Activated T-helper 9 cell treated with anti-CD3 and anti-CD28 coated beads, Interleukin-2, amount 50 U/mL, for 16 hours (primary cell): ENCODE measurements around the gene RABEP1.
"Not testable (repeated sequence)": the region's sequence is repeated elsewhere in the genome, so short reads cannot be mapped to it uniquely, and the experiment has no call there.

Experiments
- DNase-seq: peaks from one replicate; pipeline ENCODE4 v3.0.0-alpha.2; 2020; ENCODE audit warnings: low read depth

RABEP1 gene

GRCh38 chr17:5422505-5422904 lies 140.4 kb downstream of the RABEP1 start:
- no peak for DNase-seq

GRCh38 chr17:5424909-5425308 lies 142.8 kb downstream of the RABEP1 start:
- DNase-seq, result no peak

DNA sequence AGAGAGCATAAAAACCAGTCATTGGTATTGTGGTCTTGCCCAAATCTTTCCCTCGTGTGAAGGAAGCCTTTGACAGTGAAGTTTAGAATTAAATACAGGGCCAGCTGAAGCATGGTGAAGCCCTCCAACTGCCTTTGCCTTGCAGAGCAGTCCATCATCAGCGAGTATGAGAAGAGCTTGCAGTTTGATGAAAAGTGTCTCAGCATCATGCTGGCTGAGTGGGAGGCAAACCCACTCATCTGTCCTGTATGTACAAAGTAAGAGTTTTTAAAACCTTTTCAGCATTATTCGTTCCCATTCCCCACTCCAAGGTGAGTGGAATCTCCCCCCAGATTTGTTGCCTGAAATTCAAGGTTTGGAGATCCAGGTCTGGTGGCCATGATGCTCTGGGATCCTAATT lies 143.7 kb downstream of the RABEP1 start:
- DNase-seq, result no peak

DNA sequence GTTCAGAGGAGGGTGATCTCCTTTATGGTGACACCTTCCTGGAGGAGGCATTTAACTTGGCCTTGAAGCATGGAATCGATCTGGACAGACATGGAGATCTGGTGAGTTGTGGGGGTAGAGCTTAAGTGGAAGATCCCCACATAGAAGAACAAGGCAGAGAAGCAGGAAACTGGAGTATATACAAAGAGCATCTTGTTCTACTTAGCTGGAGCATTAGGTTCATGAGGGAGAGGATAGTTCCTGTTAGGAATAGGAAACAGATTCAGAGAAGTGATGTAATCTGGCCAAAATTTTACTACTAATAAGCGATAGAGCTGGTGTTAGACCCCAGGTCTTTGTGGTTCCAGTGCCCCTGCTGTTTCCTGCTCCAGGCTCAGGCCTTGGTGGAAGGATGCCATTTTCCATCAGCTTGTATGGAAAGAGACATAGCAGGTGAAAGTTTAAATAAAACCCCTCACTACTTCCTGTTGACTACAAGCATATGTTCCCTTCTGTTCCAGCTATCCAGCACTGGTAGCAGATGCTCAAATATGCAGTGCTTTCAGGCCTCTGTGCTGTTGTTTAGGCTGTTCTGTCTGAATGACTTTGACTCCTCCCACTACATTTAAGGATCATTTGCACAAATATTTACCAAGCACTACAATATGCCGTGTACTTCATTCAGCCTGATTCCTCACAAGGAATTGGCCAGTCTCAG lies 147.3 kb downstream of the RABEP1 start:
- no peak for DNase-seq

- DNase-seq, result no peak
These were observed 148.4 kb downstream of the RABEP1 start for GRCh38 chr17:5430413-5430999.

DNA sequence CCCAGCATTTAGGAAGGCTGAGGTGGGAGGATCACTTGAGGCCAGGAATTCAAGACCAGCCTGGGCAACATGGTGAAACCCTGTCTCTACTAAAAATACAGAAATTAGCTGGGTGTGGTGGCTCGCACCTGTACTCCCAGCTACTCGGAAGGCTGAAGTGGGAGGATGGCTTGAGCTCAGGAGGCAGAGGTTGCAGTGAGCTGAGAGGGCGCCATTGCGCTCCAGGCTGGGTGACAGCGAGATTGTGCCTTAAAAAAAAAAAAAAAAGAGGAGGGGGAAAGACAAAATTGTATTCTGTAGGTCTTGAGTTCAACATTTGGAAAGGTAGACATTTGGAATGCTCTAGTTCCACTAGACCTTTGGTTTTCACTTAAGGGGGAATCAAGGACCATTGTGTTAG lies 149.2 kb downstream of the RABEP1 start:
- not testable (repeated sequence) for DNase-seq

DNA sequence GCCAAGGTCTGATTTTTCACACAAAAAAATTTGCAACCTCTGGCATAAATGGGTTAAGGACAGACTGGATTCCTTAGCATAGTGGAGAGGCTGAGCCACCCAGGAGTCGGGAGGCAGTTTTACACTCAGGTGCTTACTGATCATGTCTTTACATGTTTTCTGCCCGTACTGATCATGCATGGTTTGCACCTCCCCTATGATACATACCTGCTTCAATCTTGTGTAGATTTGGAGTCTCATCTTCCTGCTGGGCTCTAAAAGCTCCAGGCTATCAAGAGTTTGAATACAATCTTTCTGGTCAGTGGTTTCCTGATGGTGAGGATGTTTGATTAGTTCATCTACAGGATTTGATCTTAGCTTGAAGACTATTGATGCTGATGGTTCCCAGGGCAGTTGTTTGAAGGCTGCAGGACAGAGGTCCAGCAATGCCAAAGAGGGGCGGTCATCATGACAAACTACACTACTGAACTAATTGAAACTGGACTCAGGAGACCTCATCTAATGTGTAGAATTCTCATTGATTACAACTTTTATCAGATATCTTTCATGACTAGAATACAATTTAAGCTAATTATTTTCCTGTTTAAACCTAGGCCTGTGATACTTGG lies 150.0 kb downstream of the RABEP1 start:
- no peak for DNase-seq

DNA sequence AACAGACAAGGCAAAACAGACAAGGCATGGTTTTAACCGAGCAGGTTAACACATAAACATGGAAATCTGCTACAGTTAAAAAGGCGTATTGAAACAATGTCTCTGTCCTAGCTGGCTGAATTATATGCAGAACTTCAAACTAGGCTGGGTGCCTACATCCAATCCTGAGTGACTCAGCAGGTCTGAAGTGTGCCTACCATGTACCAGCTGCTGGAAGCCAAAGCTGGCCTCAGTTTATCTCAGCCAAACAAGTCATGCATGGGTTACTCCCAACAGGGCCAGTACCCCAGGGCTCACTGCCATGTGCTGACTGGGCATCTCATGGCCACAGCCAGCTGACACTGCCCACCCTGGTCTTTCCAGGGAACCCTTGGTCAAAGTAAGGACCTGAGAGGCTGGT lies 152.9 kb downstream of the RABEP1 start:
- DNase-seq, result no peak
